ENCODE data around the gene MAPKAPK2.

Gene MAPKAPK2

GRCh38 chr1:206723805-206724472 lies 39.2 kb downstream of the MAPKAPK2 start:
- no peak for DNase-seq

GRCh38 chr1:206725109-206725963 lies 40.6 kb downstream of the MAPKAPK2 start:
- DNase-seq = peak in 4 of 5 experiments; percentile 31 to 74 (median 37)

GRCh38 chr1:206727981-206728696 lies 43.4 kb downstream of the MAPKAPK2 start:
- DNase-seq = no peak

- no peak for DNase-seq
These were observed 43.9 kb downstream of the MAPKAPK2 start for GRCh38 chr1:206728697-206728987.

- no peak for DNase-seq
These were observed 44.3 kb downstream of the MAPKAPK2 start for GRCh38 chr1:206729050-206729449.

- no peak for DNase-seq
These were observed 44.8 kb downstream of the MAPKAPK2 start for GRCh38 chr1:206729507-206729906.

- DNase-seq = no peak
These were observed 47.8 kb downstream of the MAPKAPK2 start for GRCh38 chr1:206732508-206732907.

- no peak for DNase-seq
These were observed 48.3 kb downstream of the MAPKAPK2 start for GRCh38 chr1:206732992-206733391.

GRCh38 chr1:206734499-206735142 lies 49.9 kb downstream of the MAPKAPK2 start:
- peak; percentile 50 to 78 (median 64) for DNase-seq

GRCh38 chr1:206735553-206736031 lies 50.9 kb downstream of the MAPKAPK2 start:
- no peak for DNase-seq

GRCh38 chr1:206736878-206737728 lies 52.4 kb downstream of the MAPKAPK2 start:
- DNase-seq = peak in 3 of 5 experiments; percentile 16 to 92 (median 87)

- peak in 2 of 5 experiments; percentile 53 to 74 for DNase-seq
These were observed 53.1 kb downstream of the MAPKAPK2 start for GRCh38 chr1:206737729-206738201.

- peak in 1 of 5 experiments; percentile 23 for DNase-seq
These were observed 54.0 kb downstream of the MAPKAPK2 start for GRCh38 chr1:206738370-206739366.

- peak in 1 of 5 experiments; percentile 94 for DNase-seq
These were observed 54.8 kb downstream of the MAPKAPK2 start for GRCh38 chr1:206739411-206740076.

- no peak for DNase-seq
These were observed 56.5 kb downstream of the MAPKAPK2 start for GRCh38 chr1:206741142-206741701.

- peak in 1 of 5 experiments; percentile 43 for DNase-seq
These were observed 58.1 kb downstream of the MAPKAPK2 start for GRCh38 chr1:206742719-206743383.

GRCh38 chr1:206744683-206745082 lies 60.0 kb downstream of the MAPKAPK2 start:
- DNase-seq = peak in 1 of 5 experiments; percentile 82

- no peak for DNase-seq
These were observed 60.6 kb downstream of the MAPKAPK2 start for GRCh38 chr1:206745301-206745700.
